IMR-90 (cell line): ENCODE measurements around the gene TGFA. TPM values are rescaled to one million over a fixed set of nuclear protein-coding genes. Genes with fewer than 3 reads are reported as not detected.

Experiments used
- ATAC-seq: fragments of 200-7000 bp; cut with Tn5 transposase; 2 replicates; pipeline ENCODE4 v1.9.1; 2020; ENCODE audit warnings: low read depth, mild to moderate bottlenecking, moderate library complexity
- BruUV-seq: library from RNA; stranded (reverse); fragments of 400-500 nt; replicated peaks from 2 replicates; lab custom pipeline; 2021; lab: Mats Ljungman, UMichigan
- CTCF ChIA-PET: fragments of 300-600 bp; formaldehyde crosslinking; extraction: SDS; loops from one replicate; lab custom pipeline; 2021; ENCODE audit warnings: antibody characterized with exemption; lab: Yijun Ruan, JAX
- POLR2A ChIA-PET: fragments of 300-600 bp; sonication (Branson Sonifier 250); formaldehyde crosslinking; loops from one replicate; lab custom pipeline; 2022; ENCODE audit warnings: antibody characterized with exemption; ENCODE audit not compliant: unreplicated experiment; lab: Charles Lee
- DNase-seq: peaks from one replicate; pipeline ENCODE4 v3.0.0; 2013
- H2AFZ ChIP-seq: replicated peaks from 2 replicates; pipeline ENCODE3; 2013; ENCODE audit warnings: low read length, mild to moderate bottlenecking; ENCODE audit not compliant: poor library complexity
- H2AK5ac ChIP-seq: 2 replicates; pipeline ENCODE4 v1.6.1; 2013; ENCODE audit warnings: low read depth, low read length, inconsistent platforms
- H2AK9ac ChIP-seq: replicated peaks from 2 replicates; pipeline ENCODE3; 2013; ENCODE audit warnings: mild to moderate bottlenecking, low read depth, low read length, moderate library complexity; ENCODE audit not compliant: poor library complexity
- H2BK120ac ChIP-seq: 2 replicates; pipeline ENCODE4 v1.6.1; 2013; ENCODE audit warnings: low read depth, low read length, inconsistent platforms
- H2BK15ac ChIP-seq: 3 replicates; pipeline ENCODE4 v1.6.1; 2013; ENCODE audit warnings: low read depth, low read length, inconsistent platforms
- H2BK20ac ChIP-seq: 2 replicates; pipeline ENCODE4 v1.6.1; 2013; ENCODE audit warnings: low read depth, mild to moderate bottlenecking, inconsistent platforms, low read length, moderate library complexity
- H2BK5ac ChIP-seq: 2 replicates; pipeline ENCODE4 v1.6.1; 2013; ENCODE audit warnings: mild to moderate bottlenecking, low read depth, low read length, inconsistent platforms; ENCODE audit not compliant: poor library complexity, severe bottlenecking
- H3K14ac ChIP-seq: replicated peaks from 2 replicates; pipeline ENCODE4 v1.6.1; 2013; ENCODE audit warnings: low read depth, low read length, inconsistent platforms
- H3K18ac ChIP-seq: 2 replicates; pipeline ENCODE4 v1.6.1; 2013; ENCODE audit warnings: low read depth, low read length, control low read depth
- H3K23ac ChIP-seq: 2 replicates; pipeline ENCODE4 v1.6.1; 2013; ENCODE audit warnings: low read depth, low read length, inconsistent platforms
- H3K27ac ChIP-seq: 2 replicates; pipeline ENCODE4 v1.5.1; 2013; ENCODE audit warnings: mild to moderate bottlenecking, control low read depth, low read length; ENCODE audit not compliant: insufficient read depth
- H3K27me3 ChIP-seq: 2 replicates; pipeline ENCODE4 v1.6.1; 2013; ENCODE audit warnings: low read length; ENCODE audit not compliant: control insufficient read depth, insufficient read depth
- H3K36me3 ChIP-seq: 2 replicates; pipeline ENCODE4 v1.6.1; 2013; ENCODE audit warnings: low read length, mixed read lengths; ENCODE audit not compliant: control insufficient read depth, insufficient read depth
- H3K4ac ChIP-seq: 2 replicates; pipeline ENCODE4 v1.6.1; 2013; ENCODE audit warnings: low read depth, low read length, inconsistent platforms
- H3K4me1 ChIP-seq: 2 replicates; pipeline ENCODE4 v1.6.1; 2013; ENCODE audit warnings: low read length, mixed read lengths; ENCODE audit not compliant: control insufficient read depth, insufficient read depth
- H3K4me2 ChIP-seq: 2 replicates; pipeline ENCODE4 v1.6.1; 2013; ENCODE audit warnings: low read depth, mild to moderate bottlenecking, control low read depth, low read length, moderate library complexity
- H3K4me3 ChIP-seq: 2 replicates; pipeline ENCODE4 v1.5.1; 2013; ENCODE audit warnings: low read depth, mild to moderate bottlenecking, control low read depth, low read length, moderate library complexity; ENCODE audit not compliant: insufficient read depth
- H3K56ac ChIP-seq: 2 replicates; pipeline ENCODE4 v1.6.1; 2013; ENCODE audit warnings: low read length, inconsistent platforms; ENCODE audit not compliant: insufficient read depth; ENCODE audit errors: extremely low read depth
- H3K79me1 ChIP-seq, 2 experiments: 2 replicates each; pipeline ENCODE4 v1.6.1; 2013; ENCODE audit warnings: low read length in 2 of 2, inconsistent platforms in 1 of 2, low read depth in 1 of 2
- H3K9ac ChIP-seq: 2 replicates; pipeline ENCODE4 v1.6.1; 2013; ENCODE audit warnings: low read depth, low read length, control low read depth
- H3K9me1 ChIP-seq: 2 replicates; pipeline ENCODE4 v1.6.1; 2013; ENCODE audit warnings: low read length, inconsistent platforms; ENCODE audit not compliant: insufficient read depth
- H3K9me3 ChIP-seq: 2 replicates; pipeline ENCODE4 v1.6.1; 2013; ENCODE audit warnings: low read length; ENCODE audit not compliant: control insufficient read depth, insufficient read depth
- H4K20me1 ChIP-seq: 2 replicates; pipeline ENCODE4 v1.6.1; 2013; ENCODE audit warnings: low read length, inconsistent platforms; ENCODE audit not compliant: insufficient read depth
- H4K5ac ChIP-seq: 2 replicates; pipeline ENCODE4 v1.6.1; 2013; ENCODE audit warnings: mild to moderate bottlenecking, low read depth, low read length, control low read depth
- H4K8ac ChIP-seq, 2 experiments: 2 replicates each; pipeline ENCODE4 v1.6.1; 2013; ENCODE audit warnings: low read depth in 2 of 2, low read length in 2 of 2, control low read depth in 1 of 2, inconsistent platforms in 1 of 2
- H4K91ac ChIP-seq: 2 replicates; pipeline ENCODE4 v1.6.1; 2013; ENCODE audit warnings: low read depth, low read length, inconsistent platforms; ENCODE audit not compliant: insufficient read depth
- CEBPB ChIP-seq: IDR thresholded peaks from 2 replicates; pipeline ENCODE4 v1.6.1; 2012; ENCODE audit warnings: low read depth, low read length, improper control_type of control experiment
- CHD1 ChIP-seq: IDR thresholded peaks from 2 replicates; pipeline ENCODE4 v1.6.1; 2012; ENCODE audit warnings: low read depth, low read length, improper control_type of control experiment
- MAFK ChIP-seq: IDR thresholded peaks from 2 replicates; pipeline ENCODE4 v1.6.1; 2012; ENCODE audit warnings: low read depth, low read length, improper control_type of control experiment
- MXI1 ChIP-seq: IDR thresholded peaks from 2 replicates; pipeline ENCODE4 v1.6.1; 2012; ENCODE audit warnings: low read depth, mild to moderate bottlenecking, low read length, moderate library complexity, borderline replicate concordance
- RCOR1 ChIP-seq: IDR thresholded peaks from 2 replicates; pipeline ENCODE4 v1.6.1; 2012; ENCODE audit warnings: mild to moderate bottlenecking, low read length, improper control_type of control experiment; ENCODE audit not compliant: insufficient replicate concordance
- SMC3 ChIP-seq: fragments of 150-350 bp; IDR thresholded peaks from 2 replicates; pipeline ENCODE4 v1.6.1; 2016; ENCODE audit warnings: low read depth, mild to moderate bottlenecking, antibody characterized with exemption, low read length, moderate library complexity
- WGBS, 2 experiments: methylation state at CpG; one replicate each; pipeline versions ENCODE4 v1.1.5 to v1.1.7; 2013; ENCODE audit warnings: missing lambda C conversion rate in 2 of 2; ENCODE audit not compliant: insufficient read length in 1 of 2; ENCODE audit errors: extremely low coverage in 2 of 2; 5-methylcytosine and 5-hydroxymethylcytosine counted together
- dilution Hi-C: fragments of 300-500 bp; cut with HindIII; formaldehyde crosslinking; loops from one replicate; pipeline ENCODE4 v1.14.3; 2018; ENCODE audit warnings: low sequenced_read_pairs; ENCODE audit not compliant: unreplicated experiment
- in situ Hi-C: fragments of 300-500 bp; cut with MboI; formaldehyde crosslinking; loops from 3 replicates; pipeline ENCODE4 v1.14.3; 2019; ENCODE audit warnings: low sequenced_read_pairs, inconsistent platforms, mixed read lengths
- intact Hi-C: fragments of 100-400 bp; cut with micrococcal nuclease; formaldehyde crosslinking; loops from 2 replicates; pipeline ENCODE4 v1.10.0; 2022
- polyA plus RNA-seq, 3 experiments: library from polyadenylated mRNA; depleted of rRNA; stranded (reverse); fragments of >200 nt; gene quantifications; 2 replicates each; pipeline ENCODE4 v1.2.3, GENCODE V29; 2012; ENCODE audit warnings: low replicate concordance in 1 of 3
- total RNA-seq: library from RNA; depleted of rRNA; stranded (reverse); fragments of >200 nt; gene quantifications from 2 replicates; pipeline ENCODE4 v1.2.3, GENCODE V29; 2012
- TF ChIP-seq, protein P1 (sequence below): conservative IDR thresholded peaks from 2 replicates; pipeline ENCODE4 v1.5.1; 2012; ENCODE audit warnings: mild to moderate bottlenecking, low read depth, low read length, improper control_type of control experiment

Gene TGFA
- total and polyA plus RNA-seq, 2 of the 4 experiments (the other 2 are of a cell fraction), result not detected

DNA sequence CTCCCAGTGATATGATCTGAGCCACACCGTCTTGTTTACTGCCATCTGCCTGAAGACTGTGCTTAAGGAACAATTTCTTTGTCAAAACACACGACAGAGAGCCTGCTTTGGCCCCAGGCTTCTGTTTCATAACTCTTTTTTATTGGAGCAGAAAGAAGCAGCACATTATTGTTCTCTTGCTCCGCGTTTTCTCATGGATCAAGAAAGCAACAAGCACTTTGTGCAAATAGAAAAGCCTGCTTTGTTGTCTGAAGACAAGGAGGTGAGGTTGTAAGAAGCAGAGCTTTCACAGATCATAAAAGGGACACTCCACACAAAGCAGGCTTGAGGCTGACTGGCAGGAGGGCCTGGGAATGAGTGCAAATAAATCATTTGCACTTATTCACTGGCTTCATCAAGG lies 133.5 kb downstream of the TGFA start:
- H3K56ac ChIP-seq, result no peak overlapping the region
- H2BK15ac ChIP-seq, result no peak overlapping the region
- CTCF ChIA-PET, result no interaction called here
- no peak overlapping the region for H3K23ac ChIP-seq
- H3K14ac ChIP-seq, result no peak overlapping the region
- H2BK5ac ChIP-seq, result no peak overlapping the region
- intact Hi-C loops (no loop called here), in situ Hi-C loops (no loop called here), dilution Hi-C loops (no loop called here)
- H3K36me3 ChIP-seq, result no peaks in the 10 kb centered on the region
- BruUV-seq, result no TSS peak
- TF ChIP-seq CEBPB (no peak), SMC3 (no peak), RCOR1 (no peak), MAFK (no peak), CHD1 (no peak), MXI1 (no peak)
- TF ChIP-seq, protein P1, sequence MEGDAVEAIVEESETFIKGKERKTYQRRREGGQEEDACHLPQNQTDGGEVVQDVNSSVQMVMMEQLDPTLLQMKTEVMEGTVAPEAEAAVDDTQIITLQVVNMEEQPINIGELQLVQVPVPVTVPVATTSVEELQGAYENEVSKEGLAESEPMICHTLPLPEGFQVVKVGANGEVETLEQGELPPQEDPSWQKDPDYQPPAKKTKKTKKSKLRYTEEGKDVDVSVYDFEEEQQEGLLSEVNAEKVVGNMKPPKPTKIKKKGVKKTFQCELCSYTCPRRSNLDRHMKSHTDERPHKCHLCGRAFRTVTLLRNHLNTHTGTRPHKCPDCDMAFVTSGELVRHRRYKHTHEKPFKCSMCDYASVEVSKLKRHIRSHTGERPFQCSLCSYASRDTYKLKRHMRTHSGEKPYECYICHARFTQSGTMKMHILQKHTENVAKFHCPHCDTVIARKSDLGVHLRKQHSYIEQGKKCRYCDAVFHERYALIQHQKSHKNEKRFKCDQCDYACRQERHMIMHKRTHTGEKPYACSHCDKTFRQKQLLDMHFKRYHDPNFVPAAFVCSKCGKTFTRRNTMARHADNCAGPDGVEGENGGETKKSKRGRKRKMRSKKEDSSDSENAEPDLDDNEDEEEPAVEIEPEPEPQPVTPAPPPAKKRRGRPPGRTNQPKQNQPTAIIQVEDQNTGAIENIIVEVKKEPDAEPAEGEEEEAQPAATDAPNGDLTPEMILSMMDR, result no peak
- no peaks in the 10 kb centered on the region for H4K20me1 ChIP-seq
- ATAC-seq (no peak), DNase-seq (no peak)
- peaks cover 2% of the 10 kb centered on the region for H3K27me3 ChIP-seq
- no peak overlapping the region for H3K18ac ChIP-seq
- no peak overlapping the region for H2BK120ac ChIP-seq
- H3K4me1 ChIP-seq, result no peaks in the 10 kb centered on the region
- no peak overlapping the region for H3K4me3 ChIP-seq
- no peak overlapping the region for H3K27ac ChIP-seq
- no peak overlapping the region for H2AK9ac ChIP-seq
- no peak overlapping the region for H3K4ac ChIP-seq
- no peak overlapping the region for H2AK5ac ChIP-seq
- H2BK20ac ChIP-seq, result no peak overlapping the region
- H3K9ac ChIP-seq, result no peak overlapping the region
- H4K8ac ChIP-seq, result no peak overlapping the region
- H3K9me1 ChIP-seq, result no peaks in the 10 kb centered on the region
- POLR2A ChIA-PET, result no interaction called here
- no peaks in the 10 kb centered on the region for H3K79me1 ChIP-seq
- H4K91ac ChIP-seq, result no peak overlapping the region
- no peak overlapping the region for H3K4me2 ChIP-seq
- 56% methylated on average over 1 of the region's 4 CpGs; no CpG with 5 or more reads in 1 of the 2 experiments for WGBS, 2 experiments
- H4K5ac ChIP-seq, result no peak overlapping the region
- H3K9me3 ChIP-seq, result no peaks in the 10 kb centered on the region
- no peak overlapping the region for H2AFZ ChIP-seq
